Measurements from ENCODE around the gene HP. TPM values are rescaled to one million over a fixed set of nuclear protein-coding genes. Genes with fewer than 3 reads are reported as not detected.

The HP gene
- total and polyA plus RNA-seq, 2 experiments from 2014 or later, result 430 to 719 TPM

- H4K20me1 ChIP-seq (ENCODE audit: insufficient read depth, poor library complexity, severe bottlenecking), result no peaks in the 10 kb centered on the region
Observed at GRCh38 chr16:72014675-72015074, 39.6 kb upstream of the HP start.

GRCh38 chr16:72015124-72015523 lies 39.2 kb upstream of the HP start:
- no peaks in the 10 kb centered on the region for H3K27me3 ChIP-seq
- TF ChIP-seq EZH2 (IDR thresholded peaks at IDR 0.05; ENCODE audit: borderline replicate concordance), result no peak
- no peak for TF ChIP-seq EZH2phosphoT487 (IDR thresholded peaks at IDR 0.05; ENCODE audit: low read depth, severe bottlenecking, unreplicated experiment)
- TF ChIP-seq CTCF (IDR thresholded peaks at IDR 0.05; ENCODE audit: poor library complexity), result no peak
- DNase-seq (ENCODE audit: low spot score), result no peak
- H3K4me3 ChIP-seq, result no peak overlapping the region
- no peaks in the 10 kb centered on the region for H3K9me3 ChIP-seq (ENCODE audit: low read depth)
- H3K9me2 ChIP-seq (replicated peaks; ENCODE audit: insufficient read depth), result no peaks in the 10 kb centered on the region
- no peaks in the 10 kb centered on the region for H4K20me1 ChIP-seq (ENCODE audit: insufficient read depth, poor library complexity, severe bottlenecking)
- H3K36me3 ChIP-seq (replicated peaks; ENCODE audit: insufficient read depth, low read depth), result no peaks in the 10 kb centered on the region
- no peaks in the 10 kb centered on the region for H3K79me2 ChIP-seq
- H2AFZ ChIP-seq, result no peak overlapping the region
- peaks cover 8% of the 10 kb centered on the region for H3K4me1 ChIP-seq (ENCODE audit: insufficient read depth)
- H3K4me2 ChIP-seq, result no peak overlapping the region
- 84% methylated on average over 3 of the region's 3 CpGs for WGBS (ENCODE audit: low lambda C conversion rate, missing lambda C conversion rate)
- H3K27ac ChIP-seq, result no peak overlapping the region

More at GRCh38 chr16:72014675-72015074, 39.6 kb upstream of the HP start:
- TF ChIP-seq EZH2 (IDR thresholded peaks at IDR 0.05; ENCODE audit: borderline replicate concordance) (no peak), CTCF (IDR thresholded peaks at IDR 0.05; ENCODE audit: poor library complexity) (no peak), EZH2phosphoT487 (IDR thresholded peaks at IDR 0.05; ENCODE audit: low read depth, severe bottlenecking, unreplicated experiment) (no peak)
- no peak for DNase-seq (ENCODE audit: low spot score)
- no peak overlapping the region for H3K4me3 ChIP-seq
- H2AFZ ChIP-seq, result no peak overlapping the region
- no peaks in the 10 kb centered on the region for H3K9me2 ChIP-seq (replicated peaks; ENCODE audit: insufficient read depth)
- WGBS (ENCODE audit: low lambda C conversion rate, missing lambda C conversion rate), result 95% methylated on average over 8 of the region's 8 CpGs
- H3K27me3 ChIP-seq, result no peaks in the 10 kb centered on the region
- peaks cover 8% of the 10 kb centered on the region for H3K4me1 ChIP-seq (ENCODE audit: insufficient read depth)
- no peaks in the 10 kb centered on the region for H3K9me3 ChIP-seq (ENCODE audit: low read depth)
- peak overlapping the region; percentile 58 for H3K27ac ChIP-seq
- H3K79me2 ChIP-seq, result no peaks in the 10 kb centered on the region
- H3K36me3 ChIP-seq (replicated peaks; ENCODE audit: insufficient read depth, low read depth), result no peaks in the 10 kb centered on the region
- no peak overlapping the region for H3K4me2 ChIP-seq

- H3K4me1 ChIP-seq (ENCODE audit: insufficient read depth), result peaks cover 8% of the 10 kb centered on the region
Observed at GRCh38 chr16:72018470-72018869, 35.8 kb upstream of the HP start.

More at GRCh38 chr16:72018470-72018869, 35.8 kb upstream of the HP start:
- Histone ChIP-seq H3K36me3 (replicated peaks; ENCODE audit: insufficient read depth, low read depth) (no peaks in the 10 kb centered on the region), H3K9me2 (replicated peaks; ENCODE audit: insufficient read depth) (no peaks in the 10 kb centered on the region), H3K4me3 (no peak overlapping the region), H3K4me2 (no peak overlapping the region), H4K20me1 (ENCODE audit: insufficient read depth, poor library complexity, severe bottlenecking) (no peaks in the 10 kb centered on the region), H2AFZ (no peak overlapping the region), H3K9me3 (ENCODE audit: low read depth) (no peaks in the 10 kb centered on the region), H3K79me2 (no peaks in the 10 kb centered on the region), H3K27me3 (no peaks in the 10 kb centered on the region), H3K27ac (no peak overlapping the region)
- no peak for DNase-seq (ENCODE audit: low spot score)
- 92% methylated on average over 9 of the region's 9 CpGs for WGBS (ENCODE audit: low lambda C conversion rate, missing lambda C conversion rate)
- no peak for TF ChIP-seq EZH2 (IDR thresholded peaks at IDR 0.05; ENCODE audit: borderline replicate concordance)
- no peak for TF ChIP-seq EZH2phosphoT487 (IDR thresholded peaks at IDR 0.05; ENCODE audit: low read depth, severe bottlenecking, unreplicated experiment)
- TF ChIP-seq CTCF (IDR thresholded peaks at IDR 0.05; ENCODE audit: poor library complexity), result no peak
